ENCODE measurements around the gene INSIG1. TPM values are rescaled to one million over a fixed set of nuclear protein-coding genes. Genes with fewer than 3 reads are reported as not detected.

INSIG1 gene
- total RNA-seq, 1 experiment from 2014 or later, result 54.7 TPM

DNA sequence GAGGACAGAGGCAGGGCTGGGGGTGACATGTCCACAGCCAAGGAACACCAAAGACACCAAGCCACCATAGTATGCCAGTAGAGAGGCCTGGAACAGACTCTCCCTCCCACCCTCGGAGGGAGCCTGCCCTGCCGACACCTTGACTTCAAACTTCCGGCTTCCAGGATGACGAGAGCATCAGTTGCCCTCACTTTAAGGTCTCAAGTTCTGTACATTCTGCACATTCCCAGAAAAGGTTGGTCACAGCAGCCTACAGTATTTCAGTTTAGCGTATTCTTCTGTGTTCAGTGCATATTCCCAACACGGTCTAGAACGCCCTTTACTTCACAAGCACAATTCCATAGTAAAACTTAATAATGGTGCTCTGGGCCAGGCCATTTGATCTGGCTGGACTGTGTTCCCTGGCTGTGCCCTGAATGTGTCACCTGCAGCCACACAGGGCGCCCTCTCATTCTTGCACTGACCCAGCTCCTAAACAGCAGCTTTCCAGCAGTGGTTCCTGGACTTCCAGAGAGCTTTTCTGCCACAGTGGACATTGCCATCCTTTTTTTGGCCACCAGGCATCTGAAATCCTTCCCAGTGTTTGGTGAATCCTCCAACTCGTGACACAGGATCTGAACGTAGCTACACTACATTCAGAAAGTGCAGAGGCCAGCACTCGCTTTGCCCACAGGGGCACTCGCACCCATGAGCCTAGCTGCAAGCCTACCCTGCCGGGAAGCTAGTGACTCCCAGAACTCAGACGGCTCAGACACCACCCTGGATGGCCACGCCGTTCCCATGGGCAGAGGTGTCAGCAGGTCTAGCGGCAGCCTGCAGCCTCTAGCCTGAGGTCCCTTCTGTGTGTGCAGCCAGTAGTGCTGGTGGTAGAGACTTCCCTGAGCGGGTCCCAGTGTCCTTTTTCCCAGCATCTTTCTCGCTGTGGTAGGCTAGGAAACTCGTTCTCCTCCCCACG, 36.4 kb upstream of the INSIG1 start (continued):
- TF ChIP-seq TCF7L2 (IDR thresholded peaks at IDR 0.05; ENCODE audit: borderline replicate concordance, extremely low read depth, insufficient read depth, insufficient read length), result no peak
- TF ChIP-seq RAD21 (IDR thresholded peaks at IDR 0.05; ENCODE audit: low read depth), result no peak
- no peak for TF ChIP-seq YY1 (IDR thresholded peaks at IDR 0.05; ENCODE audit: extremely low read depth, insufficient replicate concordance, low read depth, low read length)
- no peak for TF ChIP-seq FOSL1 (IDR thresholded peaks at IDR 0.05; ENCODE audit: low read depth)
- TF ChIP-seq ZFX (IDR thresholded peaks at IDR 0.05), result no peak
- TF ChIP-seq SRF (IDR thresholded peaks at IDR 0.05; ENCODE audit: low read depth), result no peak

DNA sequence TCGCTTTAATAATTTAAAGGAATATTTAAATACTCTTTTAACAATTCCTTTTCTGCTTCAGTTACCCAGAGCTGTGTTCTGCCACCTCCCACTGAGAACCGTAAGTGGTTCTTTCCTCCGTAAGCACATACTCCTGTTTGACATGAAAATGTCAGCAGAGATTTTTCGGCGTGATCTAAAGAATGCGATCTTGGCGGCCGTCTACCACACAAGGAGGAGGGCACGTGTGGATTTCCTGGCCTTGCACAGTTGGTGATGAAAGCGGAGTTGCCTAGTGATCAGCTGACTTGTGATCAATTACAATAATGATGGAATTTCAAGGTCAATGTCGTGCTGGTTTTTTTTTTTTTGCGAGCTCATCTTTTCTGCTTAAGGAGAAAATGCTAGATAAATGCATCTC, 35.6 kb upstream of the INSIG1 start:
- ATAC-seq, result no peak
- POLR2A ChIA-PET, result no interaction called here
- no peaks in the 10 kb centered on the region for H3K36me3 ChIP-seq (ENCODE audit: control insufficient read depth in 1 of 2, insufficient read depth in 2 of 2, low read length in 2 of 2)
- no peak overlapping the region for H3K4me3 ChIP-seq (replicated peaks in 1 of 2; ENCODE audit: low read depth in 1 of 2, low read length in 2 of 2)
- no peak overlapping the region for H3K27ac ChIP-seq (ENCODE audit: low read depth, low read length)
- H3K79me2 ChIP-seq (ENCODE audit: insufficient read depth, low read length), result no peaks in the 10 kb centered on the region
- RAD21 ChIA-PET (ENCODE audit: low non-redundant PET in 1 of 2, low total read pairs in 2 of 2, uncharacterized antibody in 2 of 2, unreplicated experiment in 2 of 2), result no interaction called here
- H3K9ac ChIP-seq (ENCODE audit: low read length), result no peak overlapping the region
- no peaks in the 10 kb centered on the region for H3K27me3 ChIP-seq (ENCODE audit: insufficient read depth, low read length)
- DNase-seq (ENCODE audit: low read depth, low spot score), result no peak
- CTCF ChIA-PET, result no interaction called here
- H3K9me2 ChIP-seq (ENCODE audit: insufficient read depth), result no peaks in the 10 kb centered on the region
- no peak overlapping the region for H3K4me2 ChIP-seq (ENCODE audit: low read length)
- no peak overlapping the region for H2AFZ ChIP-seq (ENCODE audit: low read depth, low read length, poor library complexity, severe bottlenecking)
- peaks cover 0 to 4% of the 10 kb centered on the region in 2 experiments; a peak in 2 of 4 replicates for H3K4me1 ChIP-seq (ENCODE audit: control insufficient read depth in 1 of 2, insufficient read depth in 2 of 2, low read length in 2 of 2)
- TF ChIP-seq SIN3A (IDR thresholded peaks at IDR 0.05; ENCODE audit: low read depth) (no peak), POLR2A (IDR thresholded peaks at IDR 0.05; ENCODE audit: borderline replicate concordance, extremely low read depth, insufficient read depth, insufficient read length) (no peak), CTCF (IDR thresholded peaks at IDR 0.05 in 2 of 3, conservative IDR thresholded peaks at IDR 0.05 in 1 of 3; ENCODE audit: borderline replicate concordance in 1 of 3, insufficient read depth in 1 of 3, low read depth in 2 of 3, low read length in 2 of 3) (no peak), REST (IDR thresholded peaks at IDR 0.05; ENCODE audit: low read depth) (no peak), CBX3 (IDR thresholded peaks at IDR 0.05; ENCODE audit: low read depth) (no peak), SRF (IDR thresholded peaks at IDR 0.05; ENCODE audit: low read depth) (no peak), POLR2AphosphoS5 (IDR thresholded peaks at IDR 0.05; ENCODE audit: low read depth, low read length) (no peak), JUND (IDR thresholded peaks at IDR 0.05) (no peak), RAD21 (IDR thresholded peaks at IDR 0.05; ENCODE audit: low read depth) (no peak), ZBTB33 (IDR thresholded peaks at IDR 0.05; ENCODE audit: extremely low read depth, insufficient replicate concordance, low read length) (no peak), CEBPB (IDR thresholded peaks at IDR 0.05; ENCODE audit: low read depth) (no peak), SP1 (IDR thresholded peaks at IDR 0.05; ENCODE audit: low read depth) (no peak), FOSL1 (IDR thresholded peaks at IDR 0.05; ENCODE audit: low read depth) (no peak), YY1 (IDR thresholded peaks at IDR 0.05; ENCODE audit: extremely low read depth, insufficient replicate concordance, low read depth, low read length) (no peak)
- TF ChIP-seq, protein P1, sequence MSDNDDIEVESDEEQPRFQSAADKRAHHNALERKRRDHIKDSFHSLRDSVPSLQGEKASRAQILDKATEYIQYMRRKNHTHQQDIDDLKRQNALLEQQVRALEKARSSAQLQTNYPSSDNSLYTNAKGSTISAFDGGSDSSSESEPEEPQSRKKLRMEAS (IDR thresholded peaks at IDR 0.05), result no peak
- intact Hi-C loops (cut with micrococcal nuclease), result no loop called here
- H3K9me3 ChIP-seq (ENCODE audit: control insufficient read depth in 1 of 2, insufficient read depth in 1 of 2, low read depth in 1 of 2, low read length in 2 of 2), result no peaks in the 10 kb centered on the region
- no TSS peak for BruUV-seq (replicated peaks)
- no peaks in the 10 kb centered on the region for H4K20me1 ChIP-seq (ENCODE audit: insufficient read depth)

Data from HCT116 (cell line).